ENCODE measurements around the gene SMARCAD1.

SMARCAD1 gene

DNA sequence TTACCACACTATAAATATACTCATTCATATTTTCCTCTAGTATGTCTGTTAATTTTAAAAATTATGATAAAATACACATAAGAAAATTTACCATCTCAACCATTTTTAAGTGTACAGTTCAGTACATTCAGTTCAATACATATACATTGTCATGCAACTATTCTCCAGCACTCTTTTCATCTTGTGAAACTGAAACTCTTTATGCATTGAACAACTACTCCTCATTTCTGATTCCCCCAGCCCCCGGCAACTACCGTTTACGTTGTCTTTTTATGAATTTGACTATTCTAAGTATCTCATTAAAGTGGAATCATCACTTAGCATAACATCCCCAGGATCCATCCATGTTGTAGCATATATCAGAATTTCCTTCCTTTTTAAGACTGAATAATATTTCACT lies 8.7 kb downstream of the SMARCAD1 start:
- Histone ChIP-seq H3K27me3 (ENCODE audit: low read depth, low read length) (no peaks in the 10 kb centered on the region), H2AFZ (ENCODE audit: low read depth, low read length) (no peak overlapping the region), H3K9ac (ENCODE audit: low read length) (no peak overlapping the region), H3K4me3 (ENCODE audit: low read length) (no peak overlapping the region), H3K4me2 (ENCODE audit: low read length) (no peak overlapping the region), H4K20me1 (ENCODE audit: insufficient read depth, low read length) (peaks cover 6% of the 10 kb centered on the region; the same call in 1 of the 2 replicates), H3K9me3 (ENCODE audit: insufficient read depth, low read length) (no peaks in the 10 kb centered on the region), H3K36me3 (replicated peaks; ENCODE audit: low read depth, low read length) (peaks cover 58% of the 10 kb centered on the region), H3K27ac (ENCODE audit: low read length) (no peak overlapping the region), H3K4me1 (ENCODE audit: low read length) (no peaks in the 10 kb centered on the region), H3K79me2 (ENCODE audit: low read length) (peaks cover 59% of the 10 kb centered on the region)
- no peak for TF ChIP-seq EZH2phosphoT487 (IDR thresholded peaks at IDR 0.05; ENCODE audit: low read depth)
- TF ChIP-seq, protein P1, sequence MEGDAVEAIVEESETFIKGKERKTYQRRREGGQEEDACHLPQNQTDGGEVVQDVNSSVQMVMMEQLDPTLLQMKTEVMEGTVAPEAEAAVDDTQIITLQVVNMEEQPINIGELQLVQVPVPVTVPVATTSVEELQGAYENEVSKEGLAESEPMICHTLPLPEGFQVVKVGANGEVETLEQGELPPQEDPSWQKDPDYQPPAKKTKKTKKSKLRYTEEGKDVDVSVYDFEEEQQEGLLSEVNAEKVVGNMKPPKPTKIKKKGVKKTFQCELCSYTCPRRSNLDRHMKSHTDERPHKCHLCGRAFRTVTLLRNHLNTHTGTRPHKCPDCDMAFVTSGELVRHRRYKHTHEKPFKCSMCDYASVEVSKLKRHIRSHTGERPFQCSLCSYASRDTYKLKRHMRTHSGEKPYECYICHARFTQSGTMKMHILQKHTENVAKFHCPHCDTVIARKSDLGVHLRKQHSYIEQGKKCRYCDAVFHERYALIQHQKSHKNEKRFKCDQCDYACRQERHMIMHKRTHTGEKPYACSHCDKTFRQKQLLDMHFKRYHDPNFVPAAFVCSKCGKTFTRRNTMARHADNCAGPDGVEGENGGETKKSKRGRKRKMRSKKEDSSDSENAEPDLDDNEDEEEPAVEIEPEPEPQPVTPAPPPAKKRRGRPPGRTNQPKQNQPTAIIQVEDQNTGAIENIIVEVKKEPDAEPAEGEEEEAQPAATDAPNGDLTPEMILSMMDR (IDR thresholded peaks at IDR 0.05; ENCODE audit: low read depth, low read length) = no peak

DNA sequence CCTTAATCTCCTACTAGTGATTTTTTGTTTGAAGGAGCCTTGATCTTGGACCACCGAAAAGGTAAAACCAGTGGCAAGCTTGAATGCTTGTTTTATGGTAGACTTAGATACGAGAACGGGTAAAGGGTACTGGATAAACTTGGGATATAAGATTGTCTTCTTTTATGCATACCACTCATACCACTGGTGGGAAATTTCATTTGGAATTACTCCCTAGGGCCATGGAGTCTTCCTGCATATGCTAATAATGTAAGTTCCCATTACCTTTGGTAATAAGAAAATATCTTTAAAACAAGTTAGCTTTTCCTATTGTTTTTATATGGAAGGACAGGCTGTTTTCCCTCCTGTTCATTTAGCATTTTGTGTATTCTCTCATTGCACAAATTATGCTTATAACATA lies 11.7 kb downstream of the SMARCAD1 start:
- H3K27me3 ChIP-seq (ENCODE audit: low read depth, low read length) = no peaks in the 10 kb centered on the region
- H3K4me2 ChIP-seq (ENCODE audit: low read length) = no peak overlapping the region
- peaks cover 6% of the 10 kb centered on the region; the same call in 1 of the 2 replicates for H4K20me1 ChIP-seq (ENCODE audit: insufficient read depth, low read length)
- no peak overlapping the region for H3K4me3 ChIP-seq (ENCODE audit: low read length)
- peaks cover 54% of the 10 kb centered on the region for H3K79me2 ChIP-seq (ENCODE audit: low read length)
- H3K27ac ChIP-seq (ENCODE audit: low read length) = no peak overlapping the region
- H3K9ac ChIP-seq (ENCODE audit: low read length) = no peak overlapping the region
- H3K36me3 ChIP-seq (replicated peaks; ENCODE audit: low read depth, low read length) = peaks cover 47% of the 10 kb centered on the region
- H2AFZ ChIP-seq (ENCODE audit: low read depth, low read length) = no peak overlapping the region
- H3K4me1 ChIP-seq (ENCODE audit: low read length) = no peaks in the 10 kb centered on the region
- no peaks in the 10 kb centered on the region for H3K9me3 ChIP-seq (ENCODE audit: insufficient read depth, low read length)
- no peak for TF ChIP-seq EZH2phosphoT487 (IDR thresholded peaks at IDR 0.05; ENCODE audit: low read depth)
- TF ChIP-seq, protein P1 (IDR thresholded peaks at IDR 0.05; ENCODE audit: low read depth, low read length) = no peak

DNA sequence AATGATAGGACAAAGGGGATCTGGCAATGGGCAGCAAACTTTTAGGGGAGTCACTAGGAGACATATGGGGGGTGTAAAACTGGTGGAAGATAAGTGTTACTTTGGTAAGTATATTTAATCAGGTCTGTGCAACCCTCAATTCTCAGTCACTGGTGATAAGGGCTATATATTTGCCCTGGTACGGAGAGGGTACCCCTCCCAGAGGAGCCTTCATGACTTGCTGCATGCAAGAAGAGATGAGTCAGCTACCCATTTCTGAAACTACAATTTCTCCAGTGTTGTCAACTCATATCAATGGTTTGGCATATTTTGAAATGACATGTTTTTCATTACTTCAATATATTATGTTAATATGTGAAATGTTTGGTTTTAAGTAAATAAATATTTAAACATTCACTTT lies 14.3 kb downstream of the SMARCAD1 start:
- Histone ChIP-seq H4K20me1 (ENCODE audit: insufficient read depth, low read length) (peaks cover 8% of the 10 kb centered on the region; the same call in 1 of the 2 replicates), H3K79me2 (ENCODE audit: low read length) (peaks cover 47% of the 10 kb centered on the region), H3K27me3 (ENCODE audit: low read depth, low read length) (no peaks in the 10 kb centered on the region), H3K9me3 (ENCODE audit: insufficient read depth, low read length) (no peaks in the 10 kb centered on the region), H3K4me2 (ENCODE audit: low read length) (no peak overlapping the region), H2AFZ (ENCODE audit: low read depth, low read length) (no peak overlapping the region), H3K4me3 (ENCODE audit: low read length) (no peak overlapping the region), H3K36me3 (replicated peaks; ENCODE audit: low read depth, low read length) (peaks cover 39% of the 10 kb centered on the region), H3K9ac (ENCODE audit: low read length) (no peak overlapping the region), H3K4me1 (ENCODE audit: low read length) (no peaks in the 10 kb centered on the region), H3K27ac (ENCODE audit: low read length) (no peak overlapping the region)
- TF ChIP-seq, protein P1 (IDR thresholded peaks at IDR 0.05; ENCODE audit: low read depth, low read length) = no peak
- no peak for TF ChIP-seq EZH2phosphoT487 (IDR thresholded peaks at IDR 0.05; ENCODE audit: low read depth)

GRCh38 chr4:94225449-94225848 lies 17.8 kb downstream of the SMARCAD1 start:
- no peaks in the 10 kb centered on the region for H3K9me3 ChIP-seq (ENCODE audit: insufficient read depth, low read length)
- H3K27ac ChIP-seq (ENCODE audit: low read length) = no peak overlapping the region
- H3K4me3 ChIP-seq (ENCODE audit: low read length) = no peak overlapping the region
- H2AFZ ChIP-seq (ENCODE audit: low read depth, low read length) = no peak overlapping the region
- no peaks in the 10 kb centered on the region for H3K4me1 ChIP-seq (ENCODE audit: low read length)
- no peak for TF ChIP-seq EZH2phosphoT487 (IDR thresholded peaks at IDR 0.05; ENCODE audit: low read depth)
- TF ChIP-seq, protein P1 (IDR thresholded peaks at IDR 0.05; ENCODE audit: low read depth, low read length) = no peak
- H3K79me2 ChIP-seq (ENCODE audit: low read length) = peaks cover 36% of the 10 kb centered on the region
- peaks cover 51% of the 10 kb centered on the region for H3K36me3 ChIP-seq (replicated peaks; ENCODE audit: low read depth, low read length)
- no peaks in the 10 kb centered on the region for H3K27me3 ChIP-seq (ENCODE audit: low read depth, low read length)
- H3K9ac ChIP-seq (ENCODE audit: low read length) = no peak overlapping the region
- H3K4me2 ChIP-seq (ENCODE audit: low read length) = no peak overlapping the region
- H4K20me1 ChIP-seq (ENCODE audit: insufficient read depth, low read length) = peaks cover 8% of the 10 kb centered on the region; the same call in 1 of the 2 replicates

Data from OCI-LY3 (cell line).